Activated CD4-positive, CD25-positive, alpha-beta regulatory T cell treated with anti-CD3 and anti-CD28 coated beads, Interleukin-2, amount 50 U/mL, for 24 hours (primary cell): ENCODE results near the gene PDE3B.
A peak's percentile ranks its signal among the peaks of the same experiment; 100 is the strongest.
"Not testable (repeated sequence)": the region's sequence is repeated elsewhere in the genome, so short reads cannot be mapped to it uniquely, and the experiment has no call there.

ENCODE experiments used
- ATAC-seq, 2 donors: fragments of 150-1000 bp; cut with Tn5 transposase; one replicate each; pipeline ENCODE4 v1.10.0; 2021; ENCODE audit warnings: mild to moderate bottlenecking in 1 of 2, moderate library complexity in 1 of 2

Gene PDE3B

GRCh38 chr11:14642453-14642852, 1.2 kb upstream of the PDE3B start:
- ATAC-seq, result no peak

DNA sequence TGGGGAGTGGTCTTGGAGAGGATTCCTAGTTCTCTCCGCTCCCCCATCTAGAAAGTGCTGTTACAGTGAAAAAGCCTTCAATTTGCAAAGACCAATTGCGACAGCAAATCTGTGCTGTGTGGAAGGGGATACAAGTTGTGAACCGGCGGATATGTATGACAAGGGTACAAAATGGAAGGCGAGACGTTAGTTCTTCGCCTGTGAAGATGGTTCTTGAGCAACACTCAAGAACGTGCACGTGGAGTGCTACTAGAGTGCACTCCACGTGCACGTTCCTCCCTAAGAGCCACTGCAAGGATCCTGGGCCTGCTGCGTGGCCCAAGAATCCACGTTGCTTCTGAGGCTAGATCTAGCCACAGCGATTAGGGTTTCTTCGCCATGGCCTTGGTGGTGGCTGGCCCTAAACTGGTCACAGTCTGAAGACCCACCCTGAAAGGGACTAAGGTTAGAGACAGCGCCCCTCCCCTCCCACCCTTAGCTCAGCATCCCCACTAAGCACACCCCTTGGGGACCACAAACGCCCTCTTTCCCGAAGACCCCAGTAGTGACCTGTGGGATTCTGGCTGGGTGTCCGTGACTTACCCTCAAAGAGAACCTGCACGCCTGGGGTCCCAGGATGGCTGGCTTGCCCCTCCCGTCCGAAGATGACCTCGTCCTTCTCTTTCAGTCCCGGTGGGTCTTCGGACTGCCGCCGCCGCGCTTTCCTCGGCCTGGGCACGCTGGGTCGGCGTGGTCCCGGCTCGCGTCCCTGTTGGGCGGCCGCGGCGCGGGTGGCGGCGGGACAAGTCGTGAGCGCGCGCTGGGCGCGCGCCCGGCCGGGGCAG, 519 bp upstream of the PDE3B start:
- no peak for ATAC-seq

DNA sequence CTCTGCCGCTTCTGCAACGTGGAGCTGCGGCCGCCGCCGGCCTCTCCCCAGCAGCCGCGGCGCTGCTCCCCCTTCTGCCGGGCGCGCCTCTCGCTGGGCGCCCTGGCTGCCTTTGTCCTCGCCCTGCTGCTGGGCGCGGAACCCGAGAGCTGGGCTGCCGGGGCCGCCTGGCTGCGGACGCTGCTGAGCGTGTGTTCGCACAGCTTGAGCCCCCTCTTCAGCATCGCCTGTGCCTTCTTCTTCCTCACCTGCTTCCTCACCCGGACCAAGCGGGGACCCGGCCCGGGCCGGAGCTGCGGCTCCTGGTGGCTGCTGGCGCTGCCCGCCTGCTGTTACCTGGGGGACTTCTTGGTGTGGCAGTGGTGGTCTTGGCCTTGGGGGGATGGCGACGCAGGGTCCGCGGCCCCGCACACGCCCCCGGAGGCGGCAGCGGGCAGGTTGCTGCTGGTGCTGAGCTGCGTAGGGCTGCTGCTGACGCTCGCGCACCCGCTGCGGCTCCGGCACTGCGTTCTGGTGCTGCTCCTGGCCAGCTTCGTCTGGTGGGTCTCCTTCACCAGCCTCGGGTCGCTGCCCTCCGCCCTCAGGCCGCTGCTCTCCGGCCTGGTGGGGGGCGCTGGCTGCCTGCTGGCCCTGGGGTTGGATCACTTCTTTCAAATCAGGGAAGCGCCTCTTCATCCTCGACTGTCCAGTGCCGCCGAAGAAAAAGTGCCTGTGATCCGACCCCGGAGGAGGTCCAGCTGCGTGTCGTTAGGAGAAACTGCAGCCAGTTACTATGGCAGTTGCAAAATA, 816 bp downstream of the PDE3B start:
- peak; percentile 49 to 50 for ATAC-seq

GRCh38 chr11:14645015-14645912, 1.7 kb downstream of the PDE3B start:
- ATAC-seq, result peak; percentile 70 to 71

GRCh38 chr11:14645985-14646900, 2.6 kb downstream of the PDE3B start:
- no peak for ATAC-seq

GRCh38 chr11:14650064-14650463, 6.5 kb downstream of the PDE3B start:
- no peak for ATAC-seq

GRCh38 chr11:14653090-14653489, 9.5 kb downstream of the PDE3B start:
- no peak for ATAC-seq

- ATAC-seq, result no peak
These were observed 11.8 kb downstream of the PDE3B start for GRCh38 chr11:14655435-14655834.

DNA sequence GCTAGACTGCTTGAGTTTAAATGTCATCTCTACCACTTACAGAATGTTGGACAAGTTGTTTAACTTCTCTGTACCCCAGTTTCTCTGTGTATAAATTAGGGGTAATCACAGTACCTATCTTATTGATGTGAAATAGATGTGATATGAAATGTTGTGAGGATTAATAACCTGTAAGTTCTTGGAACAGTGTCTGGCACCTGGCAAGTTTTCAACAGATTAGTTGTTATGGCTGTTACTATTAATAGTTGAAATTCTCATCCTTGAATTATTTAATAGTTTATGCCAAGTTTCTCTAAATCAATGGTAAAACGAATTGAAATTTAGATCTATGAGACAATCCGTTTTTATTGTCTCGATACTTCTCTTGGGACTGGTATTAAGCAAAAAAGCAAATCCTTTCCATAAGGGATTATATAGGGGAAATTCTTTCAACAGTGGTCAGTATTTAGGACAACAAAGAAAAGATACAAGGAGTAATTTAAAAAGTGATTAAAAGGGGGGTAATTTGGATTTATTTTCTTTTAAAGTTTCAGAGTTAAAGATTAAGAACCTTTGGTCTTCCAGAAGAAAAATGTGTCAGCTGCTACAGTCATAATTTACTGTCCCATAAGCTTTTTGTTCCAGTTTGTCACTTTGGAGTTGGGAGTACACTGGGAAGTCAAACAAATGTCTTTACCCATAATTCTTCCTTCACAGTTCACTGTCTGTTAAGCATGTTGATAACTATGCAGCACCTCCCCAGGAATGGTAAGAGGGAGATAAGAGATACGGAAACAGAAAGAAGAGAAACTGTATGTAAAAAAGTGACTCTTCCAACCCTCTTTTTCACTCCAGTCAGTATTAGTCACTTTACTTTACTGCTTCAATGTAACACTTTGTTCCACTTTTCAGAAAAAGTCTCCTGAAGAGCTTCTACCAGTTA, 13.2 kb downstream of the PDE3B start:
- ATAC-seq, result peak; percentile 72 to 81

DNA sequence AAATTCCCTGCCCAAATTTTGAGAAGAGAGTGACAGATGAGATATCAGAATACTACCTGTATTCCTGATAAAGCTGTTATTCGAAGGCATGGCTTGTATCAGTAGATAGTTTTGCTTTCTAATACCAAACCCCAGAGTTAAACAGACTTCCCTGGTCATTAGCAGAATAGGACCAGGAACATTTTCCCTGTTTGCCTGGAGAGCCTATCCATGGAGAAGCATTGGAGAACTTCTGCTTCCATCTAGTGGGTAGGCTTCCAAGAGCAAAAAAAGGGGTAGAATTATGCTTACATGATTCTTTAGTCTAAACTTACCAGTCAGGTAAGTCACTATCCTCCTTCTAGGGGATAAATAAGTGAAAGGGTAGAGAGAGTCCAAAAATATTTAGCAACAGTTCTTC, 14.2 kb downstream of the PDE3B start:
- no peak for ATAC-seq

DNA sequence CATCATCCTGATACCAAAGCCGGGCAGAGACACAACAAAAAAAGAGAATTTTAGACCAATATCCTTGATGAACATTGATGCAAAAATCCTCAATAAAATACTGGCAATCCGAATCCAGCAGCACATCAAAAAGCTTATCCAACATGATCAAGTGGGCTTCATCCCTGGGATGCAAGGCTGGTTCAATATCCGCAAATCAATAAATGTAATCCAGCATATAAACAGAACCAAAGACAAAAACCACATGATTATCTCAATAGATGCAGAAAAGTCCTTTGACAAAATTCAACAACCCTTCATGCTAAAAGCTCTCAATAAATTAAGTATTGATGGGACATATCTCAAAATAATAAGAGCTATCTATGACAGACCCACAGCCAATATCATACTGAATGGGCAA, 21.3 kb downstream of the PDE3B start:
- ATAC-seq, result not testable (repeated sequence)

DNA sequence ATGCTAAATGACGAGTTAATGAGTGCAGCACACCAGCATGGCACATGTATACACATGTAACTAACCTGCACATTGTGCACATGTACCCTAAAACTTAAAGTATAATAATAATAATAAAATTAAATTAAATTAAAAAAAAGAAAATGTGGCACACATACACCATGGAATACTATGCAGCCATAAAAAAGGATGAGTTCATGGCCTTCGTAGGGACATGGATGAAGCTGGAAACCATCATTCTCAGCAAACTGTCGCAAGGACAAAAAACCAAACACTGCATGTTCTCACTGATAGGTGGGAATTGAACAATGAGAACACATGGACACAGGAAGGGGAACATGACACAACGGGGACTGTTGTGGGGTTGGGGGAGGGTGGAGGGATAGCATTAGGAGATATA, 23.7 kb downstream of the PDE3B start:
- ATAC-seq, result not testable (repeated sequence)

- no peak for ATAC-seq
These were observed 25.2 kb downstream of the PDE3B start for GRCh38 chr11:14668731-14669301.

DNA sequence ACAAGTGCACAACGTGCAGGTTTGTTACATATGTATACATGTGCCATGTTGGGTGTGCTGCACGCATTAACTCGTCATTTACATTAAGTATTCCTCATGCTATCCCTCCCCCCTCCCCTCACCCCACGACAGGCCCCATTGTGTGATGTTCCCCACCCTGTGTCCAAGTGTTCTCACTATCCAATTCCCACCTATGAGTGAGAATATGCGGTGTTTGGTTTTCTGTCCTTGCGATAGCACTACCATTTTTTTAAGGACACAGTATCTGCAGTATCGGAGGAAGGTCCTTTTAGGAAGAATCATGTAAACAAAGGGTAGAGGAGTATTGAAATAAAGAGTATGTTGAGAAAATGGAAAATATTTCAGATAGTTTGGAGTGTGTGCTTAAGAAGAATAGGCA, 25.9 kb downstream of the PDE3B start:
- no peak for ATAC-seq

- no peak for ATAC-seq
These were observed 26.4 kb downstream of the PDE3B start for GRCh38 chr11:14669958-14670357.

GRCh38 chr11:14672635-14673034, 29.0 kb downstream of the PDE3B start:
- peak; percentile 79 to 85 for ATAC-seq

DNA sequence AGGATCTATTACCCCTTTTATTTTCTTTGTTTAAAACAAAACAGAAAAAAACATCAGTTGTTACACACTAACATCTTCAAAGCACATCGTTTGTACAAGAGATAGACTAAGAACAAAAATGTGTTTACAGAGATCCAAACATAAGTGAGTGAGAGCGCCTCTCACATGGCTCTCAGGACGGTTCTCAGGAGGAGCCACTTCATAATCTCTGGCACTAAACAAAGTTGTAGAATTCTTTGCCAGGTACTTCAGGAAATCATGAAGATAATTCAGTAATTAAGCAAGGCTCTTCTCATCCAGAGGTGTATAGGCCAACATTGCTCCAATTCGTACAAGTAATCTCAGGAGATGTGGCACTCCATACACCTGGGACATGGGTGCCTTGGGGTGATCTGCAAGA, 29.8 kb downstream of the PDE3B start:
- ATAC-seq, result no peak

DNA sequence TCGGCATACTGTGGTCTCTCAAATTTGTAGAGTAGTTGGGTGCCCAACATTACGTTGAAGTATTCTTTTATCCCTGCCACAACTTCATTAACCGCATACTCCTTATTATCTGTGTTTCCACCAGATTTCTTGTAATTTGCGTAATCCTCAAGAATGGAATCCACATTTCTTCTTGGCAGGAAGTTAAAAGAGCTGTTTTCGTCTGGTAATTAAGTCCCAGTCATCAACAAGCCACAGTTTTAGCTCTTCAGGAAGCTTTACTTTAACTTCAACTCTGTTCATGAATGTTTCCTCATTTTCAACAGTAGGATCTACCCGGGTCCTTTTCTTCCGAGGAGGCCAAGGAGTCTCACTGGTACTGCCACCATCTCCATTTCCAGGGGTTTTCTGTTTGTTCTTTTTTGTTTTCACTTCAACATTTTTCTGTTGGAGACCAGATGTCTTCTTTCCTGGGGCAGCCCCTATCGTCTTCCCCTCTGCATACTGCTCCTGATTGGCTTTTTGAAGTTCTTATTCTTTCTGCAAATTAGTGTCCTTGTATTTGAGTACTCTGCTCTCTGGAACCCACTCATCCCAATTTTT, 30.3 kb downstream of the PDE3B start:
- no peak for ATAC-seq

- no peak for ATAC-seq
These were observed 32.5 kb downstream of the PDE3B start for GRCh38 chr11:14676068-14676467.

DNA sequence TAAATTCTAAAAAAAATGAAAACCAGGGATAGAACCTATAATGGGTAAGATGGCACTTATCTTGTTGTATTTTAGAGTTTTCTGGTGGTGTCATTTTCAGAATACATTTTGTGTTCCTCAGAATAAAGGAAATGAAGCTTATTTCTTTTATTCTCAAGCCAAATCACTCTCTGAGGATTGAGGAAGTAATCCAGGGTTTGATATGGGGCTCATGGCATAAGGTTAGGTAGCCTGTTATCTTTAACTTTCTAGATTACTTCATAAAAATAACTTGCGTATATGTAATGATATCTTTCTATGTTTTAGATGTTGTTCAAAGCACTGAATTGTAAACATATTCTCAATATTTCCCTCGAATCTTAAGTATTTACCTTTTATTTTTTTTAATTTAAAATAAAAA, 33.5 kb downstream of the PDE3B start:
- no peak for ATAC-seq
